ENCODE results near the gene RASL11B. TPM values are rescaled to one million over a fixed set of nuclear protein-coding genes. Genes with fewer than 3 reads are reported as not detected.

The RASL11B gene
- total RNA-seq, 1 donor from 2014 or later = 11.3 TPM

DNA sequence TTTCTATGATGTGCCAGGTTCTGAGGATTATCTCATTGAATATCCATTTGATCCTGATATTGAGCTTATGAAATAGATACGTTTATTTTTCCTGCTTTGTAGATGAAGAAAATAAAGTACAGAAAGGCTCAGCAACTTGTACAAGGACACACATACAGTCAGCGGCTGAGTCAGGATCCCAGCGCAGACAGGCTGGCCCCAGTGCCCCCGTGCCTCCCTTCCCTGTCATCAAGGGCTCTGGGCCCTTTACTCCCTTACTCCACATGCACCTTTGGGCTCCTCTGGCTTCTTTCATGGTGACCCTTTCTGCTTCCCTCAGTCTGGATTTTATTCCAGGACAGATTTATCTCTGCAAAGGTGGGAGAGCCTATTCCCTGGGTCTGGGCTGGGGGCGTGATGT, 12.8 kb downstream of the RASL11B start:
- TF ChIP-seq, protein P1, sequence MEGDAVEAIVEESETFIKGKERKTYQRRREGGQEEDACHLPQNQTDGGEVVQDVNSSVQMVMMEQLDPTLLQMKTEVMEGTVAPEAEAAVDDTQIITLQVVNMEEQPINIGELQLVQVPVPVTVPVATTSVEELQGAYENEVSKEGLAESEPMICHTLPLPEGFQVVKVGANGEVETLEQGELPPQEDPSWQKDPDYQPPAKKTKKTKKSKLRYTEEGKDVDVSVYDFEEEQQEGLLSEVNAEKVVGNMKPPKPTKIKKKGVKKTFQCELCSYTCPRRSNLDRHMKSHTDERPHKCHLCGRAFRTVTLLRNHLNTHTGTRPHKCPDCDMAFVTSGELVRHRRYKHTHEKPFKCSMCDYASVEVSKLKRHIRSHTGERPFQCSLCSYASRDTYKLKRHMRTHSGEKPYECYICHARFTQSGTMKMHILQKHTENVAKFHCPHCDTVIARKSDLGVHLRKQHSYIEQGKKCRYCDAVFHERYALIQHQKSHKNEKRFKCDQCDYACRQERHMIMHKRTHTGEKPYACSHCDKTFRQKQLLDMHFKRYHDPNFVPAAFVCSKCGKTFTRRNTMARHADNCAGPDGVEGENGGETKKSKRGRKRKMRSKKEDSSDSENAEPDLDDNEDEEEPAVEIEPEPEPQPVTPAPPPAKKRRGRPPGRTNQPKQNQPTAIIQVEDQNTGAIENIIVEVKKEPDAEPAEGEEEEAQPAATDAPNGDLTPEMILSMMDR (conservative IDR thresholded peaks at IDR 0.05) = no peak
- no peaks in the 10 kb centered on the region for H3K9me3 Mint-ChIP-seq
- DNase-seq (ENCODE audit: low read depth, low spot score) = no peak
- H3K4me3 Mint-ChIP-seq = no peak overlapping the region
- no peaks in the 10 kb centered on the region for H3K27me3 Mint-ChIP-seq (ENCODE audit: low read depth)
- no peaks in the 10 kb centered on the region for H3K36me3 Mint-ChIP-seq (ENCODE audit: low read depth)
- H3K4me1 Mint-ChIP-seq = peaks cover 24% of the 10 kb centered on the region
- no peak overlapping the region for H3K27ac Mint-ChIP-seq (ENCODE audit: unreplicated experiment)

- H3K4me3 Mint-ChIP-seq = no peak overlapping the region
- no peak overlapping the region for H3K27ac Mint-ChIP-seq (ENCODE audit: unreplicated experiment)
- no peak for DNase-seq (ENCODE audit: low read depth, low spot score)
- H3K4me1 Mint-ChIP-seq = peaks cover 24% of the 10 kb centered on the region
- H3K36me3 Mint-ChIP-seq (ENCODE audit: low read depth) = no peaks in the 10 kb centered on the region
- H3K9me3 Mint-ChIP-seq = no peaks in the 10 kb centered on the region
- TF ChIP-seq, protein P1 (conservative IDR thresholded peaks at IDR 0.05) = no peak
- H3K27me3 Mint-ChIP-seq (ENCODE audit: low read depth) = no peaks in the 10 kb centered on the region
These were observed 14.0 kb downstream of the RASL11B start for GRCh38 chr4:52876069-52876468.

DNA sequence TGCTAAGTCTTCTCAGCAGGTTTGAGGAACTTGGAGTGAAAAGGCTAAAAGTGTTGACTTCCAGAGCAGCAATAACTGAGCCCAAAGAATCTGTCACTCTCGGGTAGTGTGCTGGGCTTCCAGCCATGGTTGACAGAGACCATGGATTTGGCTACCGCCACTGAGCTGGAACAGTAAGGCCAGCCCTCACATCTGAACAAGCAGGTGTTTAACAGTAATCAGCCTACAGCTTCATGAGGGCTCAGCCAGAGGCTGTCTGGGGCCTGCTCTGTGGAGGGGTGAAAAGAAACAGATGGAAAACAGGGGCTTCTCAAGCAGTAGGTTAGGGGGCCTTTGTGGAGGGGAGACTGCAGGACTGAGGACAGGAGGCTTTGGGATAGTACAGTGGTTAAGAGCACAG, 14.9 kb downstream of the RASL11B start:
- TF ChIP-seq, protein P1 (conservative IDR thresholded peaks at IDR 0.05) = no peak
- H3K4me1 Mint-ChIP-seq = peaks cover 34% of the 10 kb centered on the region
- H3K36me3 Mint-ChIP-seq (ENCODE audit: low read depth) = peaks cover 5% of the 10 kb centered on the region
- no peak for DNase-seq (ENCODE audit: low read depth, low spot score)
- H3K9me3 Mint-ChIP-seq = peaks cover 2% of the 10 kb centered on the region
- no peak overlapping the region for H3K4me3 Mint-ChIP-seq
- no peak overlapping the region for H3K27ac Mint-ChIP-seq (ENCODE audit: unreplicated experiment)
- no peaks in the 10 kb centered on the region for H3K27me3 Mint-ChIP-seq (ENCODE audit: low read depth)

DNA sequence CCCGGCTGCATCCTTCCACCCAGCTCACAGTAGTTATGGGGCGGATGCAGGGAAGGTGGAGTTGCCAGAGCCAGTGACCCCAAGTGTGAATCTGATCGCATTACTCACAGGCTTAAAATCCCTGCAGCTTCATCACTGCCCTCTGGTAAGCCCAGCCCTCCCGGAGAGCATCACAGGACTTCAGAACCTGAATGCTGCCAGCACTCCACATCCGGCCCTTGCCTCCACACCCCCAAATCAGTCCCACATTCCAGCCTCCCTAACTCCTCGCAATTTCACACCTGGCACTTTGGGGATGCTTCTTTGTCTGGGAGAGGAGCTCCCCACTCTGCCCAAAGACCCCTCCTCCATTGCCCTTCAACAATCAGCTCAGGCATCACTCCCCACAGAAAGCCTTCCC, 15.6 kb downstream of the RASL11B start:
- H3K27ac Mint-ChIP-seq (ENCODE audit: unreplicated experiment) = no peak overlapping the region
- no peaks in the 10 kb centered on the region for H3K27me3 Mint-ChIP-seq (ENCODE audit: low read depth)
- H3K4me1 Mint-ChIP-seq = peaks cover 37% of the 10 kb centered on the region
- no peak for DNase-seq (ENCODE audit: low read depth, low spot score)
- peaks cover 2% of the 10 kb centered on the region for H3K9me3 Mint-ChIP-seq
- H3K36me3 Mint-ChIP-seq (ENCODE audit: low read depth) = peaks cover 5% of the 10 kb centered on the region
- TF ChIP-seq, protein P1 (conservative IDR thresholded peaks at IDR 0.05) = no peak
- no peak overlapping the region for H3K4me3 Mint-ChIP-seq

GRCh38 chr4:52879471-52879870, 17.4 kb downstream of the RASL11B start:
- Mint-ChIP-seq H3K27ac (ENCODE audit: unreplicated experiment) (no peak overlapping the region), H3K4me1 (peaks cover 40% of the 10 kb centered on the region), H3K27me3 (ENCODE audit: low read depth) (no peaks in the 10 kb centered on the region), H3K9me3 (peaks cover 2% of the 10 kb centered on the region), H3K36me3 (ENCODE audit: low read depth) (peaks cover 5% of the 10 kb centered on the region), H3K4me3 (no peak overlapping the region)
- TF ChIP-seq, protein P1 (conservative IDR thresholded peaks at IDR 0.05) = no peak
- DNase-seq (ENCODE audit: low read depth, low spot score) = no peak

- peaks cover 8% of the 10 kb centered on the region for H3K36me3 Mint-ChIP-seq (ENCODE audit: low read depth)
- DNase-seq (ENCODE audit: low read depth, low spot score) = no peak
- peaks cover 2% of the 10 kb centered on the region for H3K9me3 Mint-ChIP-seq
- TF ChIP-seq, protein P1 (conservative IDR thresholded peaks at IDR 0.05) = no peak
- no peak overlapping the region for H3K27ac Mint-ChIP-seq (ENCODE audit: unreplicated experiment)
- no peak overlapping the region for H3K4me3 Mint-ChIP-seq
- no peaks in the 10 kb centered on the region for H3K27me3 Mint-ChIP-seq (ENCODE audit: low read depth)
- peaks cover 42% of the 10 kb centered on the region for H3K4me1 Mint-ChIP-seq
These were observed 18.9 kb downstream of the RASL11B start for GRCh38 chr4:52880994-52881393.
